Pancreas (tissue), 10 donors: ENCODE data around the gene KCNQ5. TPM values are rescaled to one million over a fixed set of nuclear protein-coding genes. Genes with fewer than 3 reads are reported as not detected.

Experiments
- ATAC-seq, 4 donors: fragments of 200-7000 bp; cut with Tn5 transposase; one replicate each; pipeline versions ENCODE4 v1.8.0 to v1.9.1; 2020; ENCODE audit warnings: mild to moderate bottlenecking in 4 of 4, moderate library complexity in 4 of 4
- DNase-seq, 6 donors: peaks; one replicate each; pipeline ENCODE4 v3.0.0-alpha.2; 2020
- FAIRE-seq: peaks from 2 replicates; lab custom pipeline; 2012; peaks lifted over from hg19 to GRCh38; lab: Jason Lieb, UNC
- H3K27ac ChIP-seq, 4 donors: fragments of 200-600 bp; sonication (generic); 1 replicate in 3 of 4; 2 replicates in 1 of 4; pipeline versions ENCODE4 v1.5.0 to v1.8.0; 2020
- H3K27me3 ChIP-seq, 4 donors: fragments of 200-600 bp; one replicate each; pipeline ENCODE4 v1.8.0; 2021
- H3K36me3 ChIP-seq, 3 donors: fragments of 200-600 bp; sonication (generic) in 1 of 3; one replicate each; pipeline versions ENCODE4 v1.5.0 to v1.8.0; 2020 to 2021
- H3K4me1 ChIP-seq, 3 donors: fragments of 200-600 bp; one replicate each; pipeline ENCODE4 v1.8.0; 2021
- H3K4me3 ChIP-seq, 4 donors: fragments of 200-600 bp; sonication (generic) in 2 of 4; one replicate each; pipeline versions ENCODE4 v1.5.0 to v1.8.0; 2020 to 2021
- H3K9me3 ChIP-seq, 4 donors: fragments of 200-600 bp; one replicate each; pipeline ENCODE4 v1.8.0; 2021
- WGBS, 2 donors: extraction: QIAGEN DNeasy Blood & Tissue Kit; methylation state at CpG; one replicate each; pipeline ENCODE4 v1.1.7; 2013; 5-methylcytosine and 5-hydroxymethylcytosine counted together
- intact Hi-C, 3 donors: fragments of 100-400 bp; cut with DNase I; formaldehyde crosslinking; loops; one replicate each; pipeline versions ENCODE4 v1.11.1 to v1.14.2; 2022
- polyA plus RNA-seq, 2 donors: library from polyadenylated mRNA; stranded (reverse); fragments of 200-250 nt; gene quantifications; one replicate each; pipeline ENCODE4 v1.2.3, GENCODE V29; 2013
- total RNA-seq, 6 donors: library from RNA; stranded (reverse); fragmentation: NEBNext Ultra II Directional in 4 of 6; extraction: Animal tissue kit (Norgen Biotek cat#: 25700) in 4 of 6; gene quantifications; one replicate each; pipeline versions ENCODE4 v1.2.1 to v1.2.4, GENCODE V29; 2021 to 2023
- TF ChIP-seq, protein P1 (sequence below), 4 donors: fragments of 200-600 bp; sonication (generic) in 3 of 4; IDR thresholded peaks; one replicate each; pipeline versions ENCODE4 v1.5.0 to v1.8.0; 2021; ENCODE audit warnings: antibody characterized with exemption in 4 of 4
- donor health status: healthy with polysubstance abuse.
- donor health status: DM: no; HTN: no; CAD: no; lungs with moderate emphysema.
- donor health status: DM: no; HTN: no; CAD: no.
- donor health status: control.
- donor health status: control.
- donor health status: Bipolar disorder and iron deficiency.
- donor health status: DM: yes; HTN: yes; CAD: no.
- donor health status: DM: no; HTN: no; CAD: no.
- donor health status: DM: no; HTN: no; CAD: no.
- donor health status: DM: yes; HTN: yes; CAD: no.

Gene KCNQ5
- total and polyA plus RNA-seq, 8 donors: 0.03 to 1.1 (median 0.13) TPM

DNA sequence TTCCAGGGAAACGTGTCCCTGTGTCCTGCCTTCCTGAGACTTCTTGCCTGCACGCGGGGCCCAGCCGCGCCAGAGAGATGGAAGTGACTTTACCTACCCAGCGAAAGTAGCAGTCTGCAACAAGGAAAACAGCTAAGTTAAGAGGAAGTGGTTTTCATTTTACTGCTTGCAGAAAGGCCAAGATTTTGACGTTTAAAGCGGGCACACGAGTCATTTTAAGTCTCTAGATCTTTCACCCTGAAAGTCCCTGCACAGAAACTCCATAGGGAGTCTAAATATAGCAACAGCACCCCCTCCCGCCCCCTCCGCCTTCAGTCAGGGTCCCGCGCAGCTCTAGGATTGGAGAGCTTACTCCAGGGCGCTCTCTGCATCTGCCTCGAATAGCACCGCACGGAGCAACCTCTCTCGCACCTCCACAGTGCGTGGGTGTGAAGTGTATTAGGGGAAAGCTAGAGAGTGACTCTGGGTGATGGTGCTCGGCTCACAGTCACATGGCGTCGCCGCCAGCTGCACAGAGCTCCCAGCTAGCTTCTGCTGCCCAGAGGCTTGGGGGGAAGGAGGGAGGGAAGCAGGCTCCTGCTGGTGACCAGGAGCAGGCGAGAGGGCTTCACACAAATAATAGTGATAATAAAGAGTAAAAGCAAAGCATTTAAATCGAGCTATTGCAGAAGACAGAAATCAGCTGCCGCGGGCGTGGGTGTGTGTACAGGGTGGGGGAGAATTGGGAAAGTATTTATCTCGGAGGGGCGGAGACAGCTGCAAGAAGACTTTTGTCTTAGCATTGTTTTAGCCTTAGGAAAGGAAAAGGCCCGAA lies 1.8 kb upstream of the KCNQ5 start:
- Histone ChIP-seq H3K36me3 (no peaks in the 10 kb centered on the region), H3K4me3 (peak overlapping the region in 2 of 4 donors; percentile 41 to 58), H3K9me3 (no peaks in the 10 kb centered on the region), H3K27me3 (peaks cover 0 to under 1% (median 0%) of the 10 kb centered on the region in 4 donors), H3K4me1 (peaks cover 0 to 8% (median 4%) of the 10 kb centered on the region in 3 donors), H3K27ac (no peak overlapping the region)
- DNase-seq: peak in 5 of 6 donors; percentile 25 to 59 (median 31)
- intact Hi-C loops: loop anchor here in 1 of 3 donors (5.0 to 10.0 kb wide), 2 partner anchors 425 to 507 kb away; no protein-coding TSS in a partner anchor
- peak; percentile 30 to 70 (median 56) for ATAC-seq
- 18 to 20% methylated on average over 31 of the region's 31 CpGs for WGBS, 2 donors
- FAIRE-seq: no peak
- TF ChIP-seq, protein P1, sequence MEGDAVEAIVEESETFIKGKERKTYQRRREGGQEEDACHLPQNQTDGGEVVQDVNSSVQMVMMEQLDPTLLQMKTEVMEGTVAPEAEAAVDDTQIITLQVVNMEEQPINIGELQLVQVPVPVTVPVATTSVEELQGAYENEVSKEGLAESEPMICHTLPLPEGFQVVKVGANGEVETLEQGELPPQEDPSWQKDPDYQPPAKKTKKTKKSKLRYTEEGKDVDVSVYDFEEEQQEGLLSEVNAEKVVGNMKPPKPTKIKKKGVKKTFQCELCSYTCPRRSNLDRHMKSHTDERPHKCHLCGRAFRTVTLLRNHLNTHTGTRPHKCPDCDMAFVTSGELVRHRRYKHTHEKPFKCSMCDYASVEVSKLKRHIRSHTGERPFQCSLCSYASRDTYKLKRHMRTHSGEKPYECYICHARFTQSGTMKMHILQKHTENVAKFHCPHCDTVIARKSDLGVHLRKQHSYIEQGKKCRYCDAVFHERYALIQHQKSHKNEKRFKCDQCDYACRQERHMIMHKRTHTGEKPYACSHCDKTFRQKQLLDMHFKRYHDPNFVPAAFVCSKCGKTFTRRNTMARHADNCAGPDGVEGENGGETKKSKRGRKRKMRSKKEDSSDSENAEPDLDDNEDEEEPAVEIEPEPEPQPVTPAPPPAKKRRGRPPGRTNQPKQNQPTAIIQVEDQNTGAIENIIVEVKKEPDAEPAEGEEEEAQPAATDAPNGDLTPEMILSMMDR (IDR thresholded peaks at IDR 0.05): no peak

DNA sequence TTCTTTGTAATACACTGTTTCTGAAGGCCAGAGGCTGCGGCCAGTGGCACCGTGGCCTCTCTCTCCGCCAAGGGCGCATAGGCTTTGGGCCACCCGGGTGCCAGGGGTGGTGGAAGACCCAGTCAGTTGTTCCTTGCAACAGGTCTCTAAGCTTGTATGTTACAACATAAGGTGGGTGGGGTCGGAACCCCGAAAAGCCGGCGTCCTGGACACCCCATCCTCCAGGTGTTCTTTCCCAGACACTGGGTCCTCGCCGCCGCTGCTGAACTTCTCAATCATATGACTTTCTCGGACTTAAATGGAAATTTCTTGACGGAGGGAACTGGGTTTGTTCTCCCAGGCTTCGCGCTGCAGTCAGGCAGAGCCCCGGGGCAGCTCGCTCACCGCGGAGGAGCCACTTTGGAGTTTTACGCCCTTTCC lies 983 bp upstream of the KCNQ5 start:
- H3K27ac ChIP-seq: no peak overlapping the region
- TF ChIP-seq, protein P1 (IDR thresholded peaks at IDR 0.05): no peak
- 8 to 10% methylated on average over 21 of the region's 21 CpGs for WGBS, 2 donors
- peak in 3 of 4 donors; percentile 6 to 12 (median 9) for ATAC-seq
- FAIRE-seq: no peak
- peaks cover 0 to 6% (median 0%) of the 10 kb centered on the region in 4 donors for H3K27me3 ChIP-seq
- peak in 3 of 6 donors; percentile 14 to 60 (median 46) for DNase-seq
- H3K9me3 ChIP-seq: no peaks in the 10 kb centered on the region
- H3K4me1 ChIP-seq: peaks cover 0 to 8% (median 4%) of the 10 kb centered on the region in 3 donors
- peak overlapping the region in 3 of 4 donors; percentile 22 to 58 (median 41) for H3K4me3 ChIP-seq
- intact Hi-C loops: no loop called here
- H3K36me3 ChIP-seq: no peaks in the 10 kb centered on the region

DNA sequence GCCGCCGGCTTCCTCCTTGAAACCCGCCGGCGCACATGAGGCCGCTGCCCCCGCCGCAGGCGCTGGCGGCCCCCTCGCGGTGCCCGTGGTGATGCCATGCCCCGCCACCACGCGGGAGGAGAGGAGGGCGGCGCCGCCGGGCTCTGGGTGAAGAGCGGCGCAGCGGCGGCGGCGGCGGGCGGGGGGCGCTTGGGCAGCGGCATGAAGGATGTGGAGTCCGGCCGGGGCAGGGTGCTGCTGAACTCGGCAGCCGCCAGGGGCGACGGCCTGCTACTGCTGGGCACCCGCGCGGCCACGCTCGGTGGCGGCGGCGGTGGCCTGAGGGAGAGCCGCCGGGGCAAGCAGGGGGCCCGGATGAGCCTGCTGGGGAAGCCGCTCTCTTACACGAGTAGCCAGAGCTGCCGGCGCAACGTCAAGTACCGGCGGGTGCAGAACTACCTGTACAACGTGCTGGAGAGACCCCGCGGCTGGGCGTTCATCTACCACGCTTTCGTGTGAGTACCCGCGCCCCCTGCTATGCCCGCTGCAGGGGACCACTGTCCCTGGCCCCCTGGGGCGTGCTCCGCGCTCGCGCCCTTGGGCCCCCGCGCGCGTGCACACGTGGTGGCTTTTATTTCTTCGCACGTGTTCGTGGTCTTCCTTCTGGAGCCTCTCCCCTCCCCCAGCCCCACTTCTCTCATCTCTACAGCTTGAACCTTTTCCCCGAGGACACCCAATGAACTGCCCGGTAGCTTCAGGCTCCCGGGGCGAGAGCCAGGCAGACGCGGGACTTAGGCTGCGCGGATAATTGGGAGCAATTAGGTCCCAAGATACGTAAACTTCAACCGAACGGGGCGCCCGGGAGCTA lies 453 bp downstream of the KCNQ5 start:
- no peak overlapping the region for H3K27ac ChIP-seq
- WGBS, 2 donors: 1% methylated on average over 69 to 89 of the region's 89 CpGs
- H3K9me3 ChIP-seq: no peaks in the 10 kb centered on the region
- peaks cover 0 to 6% (median 0%) of the 10 kb centered on the region in 4 donors for H3K27me3 ChIP-seq
- intact Hi-C loops: no loop called here
- peak overlapping the region; percentile 22 to 58 (median 43) for H3K4me3 ChIP-seq
- FAIRE-seq (no peak), DNase-seq (peak in 5 of 6 donors; percentile 19 to 77 (median 35)), ATAC-seq (peak; percentile 44 to 78 (median 59))
- peaks cover 0 to 8% (median 4%) of the 10 kb centered on the region in 3 donors for H3K4me1 ChIP-seq
- TF ChIP-seq, protein P1 (IDR thresholded peaks at IDR 0.05): peak in 2 of 4 donors; percentile 12 to 15
- H3K36me3 ChIP-seq: no peaks in the 10 kb centered on the region

DNA sequence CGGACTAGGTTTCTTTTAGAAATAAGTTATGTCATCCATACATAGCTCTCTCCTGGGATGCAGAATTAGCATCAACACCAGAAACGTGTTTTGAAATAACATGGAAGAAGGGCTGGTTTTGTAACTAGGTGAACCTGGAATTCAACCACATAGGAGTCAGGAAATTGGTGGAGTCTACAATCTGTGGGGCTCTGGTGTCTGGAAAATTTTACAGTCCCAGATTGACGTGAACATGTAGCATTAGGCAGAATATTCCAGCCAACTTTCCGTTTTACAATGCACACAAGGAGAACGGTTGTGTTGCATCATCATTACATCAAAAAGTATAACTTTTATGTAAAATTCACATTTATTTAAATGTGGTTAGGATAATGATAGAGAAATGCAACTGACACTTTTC lies 1.9 kb downstream of the KCNQ5 start:
- peaks cover 0 to 6% (median 0%) of the 10 kb centered on the region in 4 donors for H3K27me3 ChIP-seq
- no peak overlapping the region for H3K4me3 ChIP-seq
- H3K9me3 ChIP-seq: no peaks in the 10 kb centered on the region
- no peaks in the 10 kb centered on the region for H3K36me3 ChIP-seq
- intact Hi-C loops: no loop called here
- peaks cover 0 to 8% (median 4%) of the 10 kb centered on the region in 3 donors for H3K4me1 ChIP-seq
- ATAC-seq: no peak
- FAIRE-seq: no peak
- 20 to 33% methylated on average over 5 of the region's 5 CpGs for WGBS, 2 donors
- DNase-seq: no peak
- no peak overlapping the region for H3K27ac ChIP-seq
- TF ChIP-seq, protein P1 (IDR thresholded peaks at IDR 0.05): no peak
